Measurements from ENCODE around the gene AFG3L2.

Gene AFG3L2

DNA sequence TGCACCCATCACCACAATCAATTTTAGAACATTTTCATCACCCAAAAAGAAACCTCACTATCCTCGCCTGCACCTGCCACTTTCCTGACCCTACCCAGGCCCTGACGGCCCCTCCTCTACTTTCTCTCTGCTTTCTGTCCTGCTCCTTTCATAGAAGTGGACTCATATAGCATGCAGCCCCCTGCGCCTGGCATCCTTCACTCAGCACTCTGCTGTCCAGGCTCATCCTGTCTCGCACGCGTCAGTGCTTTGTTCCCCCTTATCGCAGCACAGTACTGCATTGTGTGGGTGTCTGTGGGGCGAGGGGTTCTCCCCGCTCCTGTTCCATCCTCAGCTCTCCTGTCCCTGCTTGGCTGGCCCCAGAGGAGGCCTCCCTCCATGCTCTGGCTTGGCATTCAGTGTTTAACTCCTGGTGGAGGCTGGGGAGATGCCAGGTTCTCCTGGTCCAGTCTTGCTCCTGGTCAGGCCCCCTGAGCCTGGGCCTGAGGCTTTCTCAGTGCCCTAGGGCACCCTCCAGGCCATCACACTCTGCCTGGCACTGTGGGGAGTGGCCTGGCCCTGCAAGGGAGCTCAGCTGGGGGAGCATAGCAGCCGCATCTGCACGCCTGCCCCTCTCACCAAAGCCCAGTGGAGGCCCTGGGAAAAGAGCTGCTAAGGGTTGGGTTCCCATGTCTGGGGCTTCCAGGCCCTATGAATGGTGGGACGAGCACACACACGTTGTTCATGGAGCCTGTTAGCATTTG is 75.6 kb downstream of the AFG3L2 start:
- no peak for DNase-seq

DNA sequence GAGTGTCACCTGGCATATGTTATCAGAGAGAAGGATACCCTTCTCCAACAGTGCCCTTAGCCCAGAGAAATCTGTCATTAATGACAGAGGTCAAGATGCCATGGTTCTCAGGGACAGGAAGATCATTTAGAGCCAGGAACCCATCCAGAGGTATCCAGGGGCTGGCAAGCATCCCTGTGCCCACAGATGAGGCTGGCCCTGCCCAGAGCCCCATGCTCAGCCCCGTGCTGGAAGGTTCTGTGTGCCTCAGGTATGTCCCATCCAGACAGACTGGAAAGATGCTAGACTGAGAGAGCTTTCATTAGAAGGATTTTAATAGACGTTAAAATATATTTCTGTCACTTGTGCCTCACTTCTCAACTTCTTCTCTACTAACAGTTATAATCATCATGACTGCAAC is 77.2 kb downstream of the AFG3L2 start:
- DNase-seq: no peak

DNA sequence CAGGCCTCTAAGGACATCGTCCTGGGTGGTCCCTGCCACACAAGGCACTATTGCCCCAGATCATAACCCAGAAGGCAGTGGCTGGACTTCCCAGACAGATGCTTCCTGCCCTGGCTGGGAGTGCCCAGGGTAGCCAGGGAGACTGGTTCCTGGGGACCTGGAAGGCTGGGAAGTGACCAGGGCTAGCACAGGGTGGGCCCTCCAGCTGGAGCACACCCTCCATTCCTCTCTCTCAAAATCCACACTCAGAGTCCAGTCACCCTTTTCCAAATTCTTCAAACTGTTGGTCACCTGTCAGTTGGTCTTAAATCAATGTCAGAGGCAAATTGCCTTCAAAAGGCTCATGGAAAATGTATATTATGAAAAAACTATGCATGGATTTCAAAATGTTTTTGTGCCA is 80.6 kb downstream of the AFG3L2 start:
- no peak for DNase-seq

DNA sequence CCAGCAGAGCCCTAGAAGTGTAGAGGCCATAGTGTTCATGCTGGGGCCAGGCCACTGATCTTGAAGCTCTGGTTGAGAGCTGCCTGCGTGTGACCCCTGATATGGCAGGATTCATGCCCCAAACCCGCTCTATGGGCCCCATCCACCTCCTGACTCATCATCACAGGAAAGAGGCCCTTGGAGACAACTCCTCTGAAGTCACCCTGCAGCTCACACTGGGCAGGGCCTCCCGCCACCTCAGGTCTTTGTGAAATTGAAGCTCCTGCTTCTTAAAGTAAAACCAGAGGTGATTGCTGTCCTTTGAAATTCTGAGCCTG is 81.0 kb downstream of the AFG3L2 start:
- DNase-seq: no peak

DNA sequence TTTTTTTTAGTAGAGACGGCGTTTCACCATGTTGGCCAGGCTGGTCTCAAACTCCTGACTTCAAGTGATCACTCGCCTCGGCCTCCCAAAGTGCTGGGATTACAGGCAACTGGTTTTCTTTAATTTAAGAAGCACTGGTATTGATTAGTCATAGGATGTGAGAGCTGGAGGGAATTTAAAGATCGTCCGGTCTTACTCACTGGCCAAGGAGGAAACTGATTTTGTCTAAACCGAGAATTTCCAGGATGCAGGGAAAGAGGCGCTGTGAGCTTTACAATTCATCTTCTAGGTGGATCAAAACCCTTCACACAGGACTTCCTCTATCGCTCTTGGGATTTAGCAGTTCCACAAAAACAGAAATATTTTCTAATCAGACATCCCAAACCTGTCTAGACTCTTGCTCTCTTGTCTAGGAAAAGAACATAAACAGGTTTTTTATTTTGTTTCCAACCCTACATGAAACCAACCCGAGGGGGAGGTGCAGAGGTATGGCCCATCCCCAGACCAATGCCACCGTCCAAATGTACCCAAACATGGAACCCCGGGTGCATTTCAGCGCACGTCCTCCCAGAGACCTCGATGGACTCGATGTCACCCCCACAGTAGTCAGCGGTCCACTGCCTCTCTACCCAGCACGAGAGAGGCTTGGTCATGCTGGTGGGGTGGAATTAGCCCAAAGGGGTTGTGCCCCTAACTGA is 81.5 kb downstream of the AFG3L2 start:
- no peak for DNase-seq

DNA sequence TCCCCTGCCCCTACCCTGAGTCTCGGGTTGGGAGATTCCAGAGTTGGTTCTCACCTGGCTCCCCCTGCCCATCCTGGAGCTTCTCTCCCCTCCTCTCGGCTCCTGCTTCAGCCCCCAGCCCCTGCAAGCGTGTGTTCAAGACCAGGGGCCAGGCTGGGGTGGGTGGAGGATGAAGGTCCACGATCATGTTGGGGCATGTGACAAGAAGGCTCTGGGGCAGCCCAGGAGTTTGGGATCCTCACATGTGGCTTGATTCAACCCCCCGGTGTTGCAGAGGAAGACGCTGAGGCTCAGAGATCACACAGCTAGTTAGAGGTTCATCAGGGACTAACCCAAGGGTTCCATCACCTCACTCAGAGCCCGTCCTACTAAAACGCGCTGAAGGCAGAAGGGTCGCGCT is 83.2 kb downstream of the AFG3L2 start:
- no peak for DNase-seq

DNA sequence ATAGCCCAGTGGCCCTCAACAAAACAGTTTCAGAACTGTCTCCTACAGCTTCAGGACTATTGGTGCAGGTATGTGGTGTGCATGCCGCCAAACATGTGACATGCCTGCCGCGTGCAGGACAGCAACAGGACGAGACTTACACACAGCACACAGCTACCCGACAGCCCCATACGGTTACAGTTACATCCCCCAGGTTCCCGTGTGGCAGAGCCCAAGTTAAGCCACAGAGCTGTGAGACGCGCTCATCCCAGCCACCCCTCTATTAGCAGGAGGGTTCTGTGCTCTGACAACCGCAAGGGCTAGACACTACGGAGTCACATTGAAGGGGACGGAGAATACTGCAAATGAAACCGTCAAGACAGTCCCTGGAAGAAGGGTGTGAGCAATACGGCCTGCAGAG is 85.3 kb downstream of the AFG3L2 start:
- DNase-seq: no peak

DNA sequence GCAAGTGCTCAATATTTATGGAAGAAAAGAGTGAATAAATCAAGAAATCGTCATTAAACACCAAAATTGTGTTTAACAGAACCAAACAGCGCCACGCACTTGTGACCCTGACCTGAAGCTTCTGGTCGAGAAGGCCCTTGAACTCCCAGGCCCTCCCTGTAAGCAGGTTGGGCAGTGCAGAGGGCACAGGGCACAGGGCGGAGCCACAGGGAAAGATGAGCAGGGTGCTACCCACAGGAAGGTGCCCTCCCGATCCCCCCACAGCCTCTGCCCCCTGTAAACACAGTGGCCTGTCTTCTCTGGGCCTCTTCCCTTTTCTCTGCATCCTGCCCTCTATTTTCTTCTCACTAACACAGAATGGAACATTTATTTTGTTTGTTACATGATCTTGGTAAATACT is 85.9 kb downstream of the AFG3L2 start:
- DNase-seq: no peak

DNA sequence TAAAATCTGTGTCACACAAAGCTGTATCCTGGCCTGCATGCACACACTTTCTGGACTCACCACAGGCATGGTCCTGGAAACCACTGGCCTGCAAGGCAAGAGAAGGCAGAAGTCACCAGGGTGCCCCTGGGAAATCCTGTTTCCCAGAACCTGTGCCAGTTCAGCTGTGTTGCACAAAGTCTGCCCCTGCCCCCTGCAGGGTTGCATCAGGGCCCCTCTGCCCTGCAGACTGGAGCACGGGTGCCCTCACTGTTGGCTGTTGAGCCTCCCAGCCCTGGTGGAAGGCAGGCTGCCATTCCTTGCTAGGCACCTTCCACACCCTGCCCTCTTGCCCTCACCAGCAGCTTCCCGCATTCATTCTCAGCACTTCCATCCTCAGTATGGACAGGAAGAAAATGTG is 86.9 kb downstream of the AFG3L2 start:
- DNase-seq: no peak

DNA sequence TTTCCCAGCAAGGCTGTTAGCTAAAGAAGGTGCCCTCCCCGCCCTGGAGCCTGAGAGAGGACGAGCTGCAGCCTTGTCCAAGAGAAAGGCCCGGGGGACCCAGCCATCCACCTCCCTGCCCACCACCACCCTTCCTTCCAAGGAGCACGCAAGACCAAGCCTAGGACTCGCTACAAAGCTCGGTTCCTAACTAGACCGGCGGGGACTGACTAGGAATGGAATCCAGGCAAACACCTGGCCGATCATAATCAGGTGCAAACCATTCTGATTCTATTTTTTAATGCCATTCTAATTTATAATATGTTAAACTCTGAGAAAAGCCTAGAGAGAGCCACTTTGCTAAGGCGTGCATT is 88.6 kb downstream of the AFG3L2 start:
- DNase-seq: no peak

DNA sequence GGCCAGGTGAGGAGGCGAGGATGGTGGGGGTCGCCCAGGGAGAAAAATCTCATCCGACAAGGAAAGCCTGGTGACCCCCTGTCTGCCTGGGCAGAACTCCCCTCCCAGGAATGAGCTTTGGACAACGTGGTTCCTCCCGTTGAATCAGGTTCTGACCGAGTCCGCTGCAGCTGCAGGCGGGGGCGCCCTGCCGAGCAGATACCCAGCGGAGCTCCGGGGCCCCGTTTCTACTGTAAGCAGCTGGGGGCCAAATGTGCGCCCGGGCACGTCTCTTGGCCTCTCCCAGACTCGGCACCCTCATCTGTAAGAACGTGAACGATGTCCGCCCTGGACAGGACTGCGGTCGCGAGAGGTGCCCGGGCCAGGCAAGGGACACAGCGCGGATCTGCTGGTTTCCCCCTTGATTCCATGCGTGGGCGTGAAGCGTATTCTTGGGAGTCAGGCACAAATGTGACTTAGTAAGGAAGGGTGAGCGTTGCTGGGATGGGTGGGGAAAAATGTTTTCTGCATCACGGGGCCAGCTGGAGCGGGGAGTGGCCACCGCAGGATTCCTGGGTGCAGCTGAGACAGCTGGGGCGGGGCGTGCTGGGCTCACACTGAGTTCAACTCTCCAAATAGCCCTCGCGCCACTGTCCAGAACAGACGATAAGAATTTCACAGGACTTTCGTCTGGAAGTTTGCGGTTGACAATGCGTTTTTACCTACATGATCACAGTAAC is 89.2 kb downstream of the AFG3L2 start:
- peak; percentile 9 for DNase-seq

DNA sequence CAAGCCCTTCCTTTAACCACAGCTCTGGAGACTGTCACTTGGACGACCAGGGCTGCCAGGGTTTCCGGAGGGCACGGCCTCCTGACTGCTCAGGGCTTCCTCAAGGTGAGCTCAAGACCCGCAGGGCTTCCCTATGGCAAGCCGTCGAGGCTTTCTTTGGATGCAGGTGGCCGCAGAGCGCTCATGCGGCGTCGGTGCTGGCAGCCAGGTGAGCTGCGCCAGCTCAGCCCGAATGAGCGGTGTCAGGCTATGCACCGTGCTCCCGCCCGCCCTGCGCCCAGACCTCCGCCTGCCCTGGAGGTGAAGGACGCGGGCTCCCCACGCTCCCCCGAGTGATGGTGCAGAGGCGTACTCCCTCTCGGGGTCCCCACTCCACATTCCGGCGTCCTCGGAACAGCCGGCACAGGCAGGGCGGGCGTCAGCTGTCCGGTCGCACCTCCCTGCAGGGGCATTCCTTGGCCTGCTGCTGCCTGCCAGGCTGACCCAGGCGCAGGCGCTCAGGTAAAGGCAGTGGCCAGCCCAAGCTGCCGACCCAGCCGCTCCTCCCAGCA is 89.8 kb downstream of the AFG3L2 start:
- no peak for DNase-seq

DNA sequence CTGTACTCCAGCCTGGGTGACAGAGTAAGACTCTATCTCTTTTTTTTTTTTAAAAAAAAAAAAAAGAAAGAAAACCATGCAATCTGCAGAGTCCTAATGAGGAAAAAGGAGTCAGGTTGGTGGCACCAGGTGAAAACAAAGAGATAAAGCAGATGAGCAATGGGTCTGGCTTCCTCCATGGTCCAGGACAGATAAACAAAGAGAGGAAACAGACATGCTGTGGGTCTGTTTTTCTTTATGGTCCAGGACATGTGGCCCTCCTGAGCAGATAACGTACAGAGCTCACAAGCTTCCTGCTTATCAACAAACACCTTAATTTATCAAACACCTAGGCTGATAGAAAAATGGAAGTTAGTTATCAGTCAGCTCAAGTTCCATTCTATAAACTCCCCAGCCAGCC is 93.4 kb downstream of the AFG3L2 start:
- DNase-seq: no peak

DNA sequence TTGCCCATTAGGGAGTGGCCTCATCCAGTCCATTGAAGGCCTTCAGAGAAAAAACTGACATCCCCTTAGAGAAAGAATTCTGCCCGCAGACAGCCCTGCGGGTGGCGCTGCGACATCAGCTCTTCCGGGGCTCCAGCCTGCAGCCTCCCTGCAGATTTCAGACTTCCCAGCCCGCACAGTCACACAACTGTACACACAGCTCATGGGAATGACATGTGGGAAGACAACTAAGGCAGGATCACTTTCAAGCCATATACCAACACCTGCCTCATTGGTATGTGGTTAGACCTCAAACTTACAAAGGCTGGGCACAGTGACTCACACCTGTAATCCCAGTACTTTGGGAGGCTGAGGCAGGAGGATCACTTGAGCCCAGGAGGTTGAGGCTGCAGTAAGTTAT is 93.8 kb downstream of the AFG3L2 start:
- DNase-seq: no peak

DNA sequence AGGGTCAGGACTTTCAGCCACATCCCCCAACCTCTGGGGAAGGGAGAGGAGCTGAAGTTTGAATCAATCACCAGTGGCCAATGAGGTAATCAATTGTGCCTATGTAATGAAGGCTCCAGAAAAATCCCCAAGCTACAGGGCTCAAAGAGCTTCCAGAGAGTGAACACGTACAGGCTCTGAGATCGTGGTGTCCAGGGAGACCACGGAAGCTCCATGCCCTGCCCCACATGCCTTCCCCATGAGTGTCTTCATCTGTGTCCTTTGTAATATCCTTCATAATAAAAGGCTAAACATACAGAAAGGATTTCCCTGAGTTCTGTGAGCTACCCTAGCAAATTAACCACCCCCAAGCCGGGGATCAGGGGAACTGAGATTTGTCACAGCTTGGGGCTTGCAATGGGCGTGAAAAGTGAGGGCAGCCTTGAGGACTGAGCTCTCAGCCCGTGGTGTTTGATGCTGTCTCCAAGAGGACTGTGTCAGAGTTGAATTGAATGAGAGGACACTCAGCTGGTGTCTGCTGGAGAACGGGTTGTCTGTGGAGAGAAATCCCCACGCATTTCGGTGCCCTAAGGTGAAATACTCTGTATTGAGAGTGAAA is 94.5 kb downstream of the AFG3L2 start:
- no peak for DNase-seq

DNA sequence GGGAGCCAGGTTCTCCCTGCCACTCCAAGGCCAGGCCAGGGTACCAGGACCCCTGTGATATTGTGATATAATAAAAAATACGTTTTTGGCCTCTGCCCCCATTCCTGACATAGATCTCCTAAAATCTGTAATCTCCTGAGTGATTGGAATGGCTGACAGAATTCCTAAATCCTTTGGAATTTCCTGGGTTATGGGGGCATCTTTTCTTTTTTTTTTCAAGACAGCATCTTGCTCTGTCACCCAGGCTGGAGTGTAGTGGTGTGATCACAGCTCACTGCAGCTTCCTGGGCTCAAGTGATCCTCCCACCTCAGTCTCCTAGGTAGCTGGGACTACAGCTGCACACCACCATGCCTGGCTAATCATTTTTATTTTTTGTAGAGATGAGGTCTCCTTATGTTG is 95.2 kb downstream of the AFG3L2 start:
- DNase-seq: no peak

DNA sequence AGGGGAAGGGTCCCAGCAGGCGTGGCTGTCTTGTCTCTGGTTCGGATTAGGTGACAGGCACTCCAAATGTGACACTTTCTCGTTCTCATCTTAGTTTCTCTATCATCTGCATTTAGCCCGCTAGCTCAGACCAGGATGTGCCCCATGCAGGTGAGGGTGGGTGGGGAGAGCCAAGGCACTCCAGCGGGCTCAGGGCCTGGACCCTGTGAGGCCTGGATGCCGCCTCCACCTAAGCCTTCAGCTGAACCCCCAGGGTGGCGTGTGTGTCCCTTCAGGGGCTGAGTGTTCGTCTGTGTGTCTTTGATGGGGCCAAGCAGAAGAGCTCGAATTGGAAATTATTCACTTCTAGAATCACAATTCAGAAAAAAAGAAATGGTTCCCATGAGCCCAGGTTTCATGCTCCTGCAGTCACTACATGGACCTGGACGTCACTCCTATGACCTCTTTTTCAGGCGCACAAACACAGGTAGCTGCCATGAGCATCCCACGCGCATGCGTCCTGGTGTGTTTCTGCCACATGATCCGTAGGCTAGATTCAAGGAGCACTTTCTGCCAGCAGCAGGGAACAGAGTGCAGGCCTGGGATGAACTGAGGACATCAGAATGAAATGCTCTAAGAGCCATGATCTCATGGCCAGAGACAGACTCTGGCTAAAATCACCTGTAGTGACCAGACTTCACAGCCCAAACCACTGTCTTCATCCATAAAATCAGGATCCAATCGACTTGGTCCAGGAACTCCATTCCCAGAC is 97.1 kb downstream of the AFG3L2 start:
- no peak for DNase-seq

Data from stimulated activated CD4-positive, alpha-beta T cell treated with anti-CD3 and anti-CD28 coated beads, Interleukin-15, amount 100 ng/mL, for 24 hours (primary cell).